WTC11 (cell line): Measurements from ENCODE around the gene ZSWIM3. TPM values are rescaled to one million over a fixed set of nuclear protein-coding genes. Genes with fewer than 3 reads are reported as not detected.

Source experiments
- ATAC-seq: fragments of 200-7000 bp; cut with Tn5 transposase; 2 replicates; pipeline ENCODE4 v1.10.0; 2021; ENCODE audit warnings: mild to moderate bottlenecking, moderate library complexity
- CTCF ChIA-PET: fragments of 300-600 bp; sonication (Branson Sonifier 250); formaldehyde crosslinking; loops from one replicate; lab custom pipeline; 2021; ENCODE audit warnings: antibody characterized with exemption; lab: Charles Lee
- POLR2A ChIA-PET: fragments of 350-600 bp; sonication (Branson Sonifier 250); formaldehyde crosslinking; loops from one replicate; lab custom pipeline; 2021; ENCODE audit warnings: antibody characterized with exemption; lab: Charles Lee
- DNase-seq: peaks from one replicate; pipeline ENCODE4 v3.0.0; 2021; ENCODE audit warnings: low spot score
- H3K27ac Mint-ChIP-seq: 2 replicates; pipeline ENCODE4 v1.8.0; 2021; ENCODE audit warnings: mixed read lengths
- H3K27me3 Mint-ChIP-seq: 2 replicates; pipeline ENCODE4 v1.8.0; 2021; ENCODE audit warnings: low read depth, mild to moderate bottlenecking, moderate library complexity, mixed read lengths
- H3K36me3 Mint-ChIP-seq: 2 replicates; pipeline ENCODE4 v1.8.0; 2021; ENCODE audit warnings: mixed read lengths
- H3K4me1 Mint-ChIP-seq: 2 replicates; pipeline ENCODE4 v1.8.0; 2022; ENCODE audit warnings: mixed read lengths
- H3K4me3 Mint-ChIP-seq: 2 replicates; pipeline ENCODE4 v1.8.0; 2021; ENCODE audit warnings: mild to moderate bottlenecking, moderate library complexity, mixed read lengths
- H3K9me3 Mint-ChIP-seq: 2 replicates; pipeline ENCODE4 v1.8.0; 2021; ENCODE audit warnings: mixed read lengths
- E2F5 ChIP-seq: sonication (generic); formaldehyde crosslinking; IDR thresholded peaks from 2 replicates; pipeline ENCODE4 v1.8.1; 2022; ENCODE audit warnings: mild to moderate bottlenecking, moderate library complexity, missing genetic modification reagents
- ELF4 ChIP-seq: sonication (generic); formaldehyde crosslinking; IDR thresholded peaks from 2 replicates; pipeline ENCODE4 v1.8.1; 2022; ENCODE audit warnings: low read depth, mild to moderate bottlenecking, moderate library complexity, missing genetic modification reagents
- FOXJ3 ChIP-seq: sonication (generic); formaldehyde crosslinking; IDR thresholded peaks from 2 replicates; pipeline ENCODE4 v1.9.0; 2021; ENCODE audit warnings: missing genetic modification reagents, mild to moderate bottlenecking, borderline replicate concordance
- FOXK1 ChIP-seq: sonication (generic); formaldehyde crosslinking; IDR thresholded peaks from 2 replicates; pipeline ENCODE4 v1.8.0; 2022; ENCODE audit warnings: mild to moderate bottlenecking, moderate library complexity, missing genetic modification reagents
- IRF2 ChIP-seq: sonication (generic); formaldehyde crosslinking; IDR thresholded peaks from 2 replicates; pipeline ENCODE4 v1.8.0; 2022; ENCODE audit warnings: low read depth, missing genetic modification reagents, borderline replicate concordance
- JAZF1 ChIP-seq: fragments of 250-450 bp; sonication (Bioruptor Pico); IDR thresholded peaks from 2 replicates; pipeline ENCODE4 v1.9.0; 2021; ENCODE audit warnings: moderate library complexity, mild to moderate bottlenecking, inconsistent platforms
- MXD4 ChIP-seq: fragments of 250-450 bp; sonication (Bioruptor Pico); IDR thresholded peaks from 2 replicates; pipeline ENCODE4 v1.8.0; 2021; ENCODE audit warnings: mild to moderate bottlenecking, moderate library complexity, borderline replicate concordance
- NR1H2 ChIP-seq: sonication (generic); formaldehyde crosslinking; IDR thresholded peaks from 2 replicates; pipeline ENCODE4 v1.9.0; 2021; ENCODE audit warnings: mild to moderate bottlenecking, moderate library complexity, missing genetic modification reagents
- RORB ChIP-seq: fragments of 250-450 bp; sonication (Bioruptor Pico); IDR thresholded peaks from 2 replicates; pipeline ENCODE4 v1.9.0; 2021; ENCODE audit warnings: mild to moderate bottlenecking
- SOX15 ChIP-seq: fragments of 250-450 bp; sonication (Bioruptor Pico); IDR thresholded peaks from 2 replicates; pipeline ENCODE4 v1.9.0; 2021; ENCODE audit warnings: mild to moderate bottlenecking
- TCF7 ChIP-seq: sonication (generic); formaldehyde crosslinking; IDR thresholded peaks from 2 replicates; pipeline ENCODE4 v1.8.0; 2022; ENCODE audit warnings: mild to moderate bottlenecking, low read depth, missing genetic modification reagents, moderate library complexity
- TP53 ChIP-seq: sonication (generic); formaldehyde crosslinking; IDR thresholded peaks from 2 replicates; pipeline ENCODE4 v1.8.1; 2023; ENCODE audit warnings: mild to moderate bottlenecking, missing genetic modification reagents
- ZBTB43 ChIP-seq: sonication (generic); formaldehyde crosslinking; IDR thresholded peaks from 2 replicates; pipeline ENCODE4 v1.8.1; 2023; ENCODE audit warnings: mild to moderate bottlenecking, missing genetic modification reagents
- ZMAT4 ChIP-seq: fragments of 250-450 bp; sonication (Bioruptor Pico); IDR thresholded peaks from 2 replicates; pipeline ENCODE4 v1.9.0; 2021; ENCODE audit warnings: mild to moderate bottlenecking
- ZNF121 ChIP-seq: sonication (generic); formaldehyde crosslinking; IDR thresholded peaks from 2 replicates; pipeline ENCODE4 v1.8.0; 2023; ENCODE audit warnings: missing genetic modification reagents
- ZNF138 ChIP-seq: sonication (generic); formaldehyde crosslinking; conservative IDR thresholded peaks from 2 replicates; pipeline ENCODE4 v1.8.1; 2022; ENCODE audit warnings: mild to moderate bottlenecking, moderate library complexity, missing genetic modification reagents
- ZNF532 ChIP-seq: fragments of 250-450 bp; sonication (Bioruptor Pico); IDR thresholded peaks from 2 replicates; pipeline ENCODE4 v1.9.0; 2021; ENCODE audit warnings: mild to moderate bottlenecking, borderline replicate concordance
- total RNA-seq: library from RNA; stranded (reverse); gene quantifications from 3 replicates; pipeline ENCODE4 v1.2.3, GENCODE V29; 2021
- TF ChIP-seq, protein P1 (sequence below): fragments of 250-450 bp; sonication (Bioruptor Pico); IDR thresholded peaks from 2 replicates; pipeline ENCODE4 v1.8.0; 2021; ENCODE audit warnings: mild to moderate bottlenecking
- TF ChIP-seq, protein P2 (sequence below): sonication (generic); formaldehyde crosslinking; IDR thresholded peaks from 2 replicates; pipeline ENCODE4 v1.8.1; 2023; ENCODE audit warnings: mild to moderate bottlenecking, missing genetic modification reagents, moderate library complexity
- TF ChIP-seq, protein P3 (sequence below): fragments of 250-450 bp; sonication (Bioruptor Pico); IDR thresholded peaks from 2 replicates; pipeline ENCODE4 v1.9.0; 2021; ENCODE audit warnings: mild to moderate bottlenecking

Gene ZSWIM3
- total RNA-seq, 1 experiment from 2014 or later: 3.4 TPM

DNA sequence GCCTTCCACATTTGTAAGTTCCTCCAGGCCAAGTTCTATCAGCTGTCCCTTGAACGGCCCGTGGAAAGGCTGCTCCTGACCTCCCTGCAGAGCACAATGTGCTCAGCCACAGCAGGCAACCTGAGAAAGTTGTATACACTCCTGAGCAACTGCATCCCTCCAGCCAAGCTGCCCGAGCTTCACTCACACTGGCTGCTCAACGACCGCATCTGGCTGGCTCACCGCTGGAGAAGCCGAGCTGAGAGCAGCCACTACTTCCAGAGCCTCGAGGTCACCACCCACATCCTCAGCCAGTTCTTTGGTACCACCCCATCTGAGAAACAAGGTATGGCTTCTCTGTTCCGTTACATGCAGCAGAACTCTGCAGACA lies 25.7 kb downstream of the ZSWIM3 start:
- ATAC-seq: no peak
- Mint-ChIP-seq H3K36me3 (peaks cover 25% of the 10 kb centered on the region), H3K4me1 (peaks cover 13% of the 10 kb centered on the region), H3K27me3 (no peaks in the 10 kb centered on the region), H3K9me3 (no peaks in the 10 kb centered on the region), H3K4me3 (no peak overlapping the region), H3K27ac (no peak overlapping the region)
- ChIA-PET CTCF (interaction anchor here (0.6 kb wide), 1 partner anchor 396 kb away, joined by 3 read pairs; no protein-coding TSS in a partner anchor), POLR2A (interaction anchor here (0.6 kb wide), 1 partner anchor 32 kb away, joined by 3 read pairs; no protein-coding TSS in a partner anchor)
- DNase-seq: no peak
- TF ChIP-seq FOXJ3 (CRISPR knock-in tag): no peak
- TF ChIP-seq ELF4: no peak
- TF ChIP-seq NR1H2: no peak
- TF ChIP-seq ZBTB43 (CRISPR knock-in tag): no peak
- no peak for TF ChIP-seq ZNF138
- TF ChIP-seq E2F5: no peak
- no peak for TF ChIP-seq JAZF1 (CRISPR knock-in tag)
- TF ChIP-seq, protein P1, sequence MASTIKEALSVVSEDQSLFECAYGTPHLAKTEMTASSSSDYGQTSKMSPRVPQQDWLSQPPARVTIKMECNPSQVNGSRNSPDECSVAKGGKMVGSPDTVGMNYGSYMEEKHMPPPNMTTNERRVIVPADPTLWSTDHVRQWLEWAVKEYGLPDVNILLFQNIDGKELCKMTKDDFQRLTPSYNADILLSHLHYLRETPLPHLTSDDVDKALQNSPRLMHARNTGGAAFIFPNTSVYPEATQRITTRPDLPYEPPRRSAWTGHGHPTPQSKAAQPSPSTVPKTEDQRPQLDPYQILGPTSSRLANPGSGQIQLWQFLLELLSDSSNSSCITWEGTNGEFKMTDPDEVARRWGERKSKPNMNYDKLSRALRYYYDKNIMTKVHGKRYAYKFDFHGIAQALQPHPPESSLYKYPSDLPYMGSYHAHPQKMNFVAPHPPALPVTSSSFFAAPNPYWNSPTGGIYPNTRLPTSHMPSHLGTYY: no peak
- TF ChIP-seq FOXK1: no peak
- no peak for TF ChIP-seq ZMAT4 (CRISPR knock-in tag)
- TF ChIP-seq RORB (CRISPR knock-in tag): no peak
- TF ChIP-seq ZNF532: no peak
- no peak for TF ChIP-seq MXD4
- TF ChIP-seq TP53: no peak
- no peak for TF ChIP-seq ZNF121 (CRISPR knock-in tag)
- no peak for TF ChIP-seq SOX15 (CRISPR knock-in tag)
- TF ChIP-seq, protein P2, sequence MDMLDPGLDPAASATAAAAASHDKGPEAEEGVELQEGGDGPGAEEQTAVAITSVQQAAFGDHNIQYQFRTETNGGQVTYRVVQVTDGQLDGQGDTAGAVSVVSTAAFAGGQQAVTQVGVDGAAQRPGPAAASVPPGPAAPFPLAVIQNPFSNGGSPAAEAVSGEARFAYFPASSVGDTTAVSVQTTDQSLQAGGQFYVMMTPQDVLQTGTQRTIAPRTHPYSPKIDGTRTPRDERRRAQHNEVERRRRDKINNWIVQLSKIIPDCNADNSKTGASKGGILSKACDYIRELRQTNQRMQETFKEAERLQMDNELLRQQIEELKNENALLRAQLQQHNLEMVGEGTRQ (CRISPR knock-in tag): no peak
- TF ChIP-seq, protein P3, sequence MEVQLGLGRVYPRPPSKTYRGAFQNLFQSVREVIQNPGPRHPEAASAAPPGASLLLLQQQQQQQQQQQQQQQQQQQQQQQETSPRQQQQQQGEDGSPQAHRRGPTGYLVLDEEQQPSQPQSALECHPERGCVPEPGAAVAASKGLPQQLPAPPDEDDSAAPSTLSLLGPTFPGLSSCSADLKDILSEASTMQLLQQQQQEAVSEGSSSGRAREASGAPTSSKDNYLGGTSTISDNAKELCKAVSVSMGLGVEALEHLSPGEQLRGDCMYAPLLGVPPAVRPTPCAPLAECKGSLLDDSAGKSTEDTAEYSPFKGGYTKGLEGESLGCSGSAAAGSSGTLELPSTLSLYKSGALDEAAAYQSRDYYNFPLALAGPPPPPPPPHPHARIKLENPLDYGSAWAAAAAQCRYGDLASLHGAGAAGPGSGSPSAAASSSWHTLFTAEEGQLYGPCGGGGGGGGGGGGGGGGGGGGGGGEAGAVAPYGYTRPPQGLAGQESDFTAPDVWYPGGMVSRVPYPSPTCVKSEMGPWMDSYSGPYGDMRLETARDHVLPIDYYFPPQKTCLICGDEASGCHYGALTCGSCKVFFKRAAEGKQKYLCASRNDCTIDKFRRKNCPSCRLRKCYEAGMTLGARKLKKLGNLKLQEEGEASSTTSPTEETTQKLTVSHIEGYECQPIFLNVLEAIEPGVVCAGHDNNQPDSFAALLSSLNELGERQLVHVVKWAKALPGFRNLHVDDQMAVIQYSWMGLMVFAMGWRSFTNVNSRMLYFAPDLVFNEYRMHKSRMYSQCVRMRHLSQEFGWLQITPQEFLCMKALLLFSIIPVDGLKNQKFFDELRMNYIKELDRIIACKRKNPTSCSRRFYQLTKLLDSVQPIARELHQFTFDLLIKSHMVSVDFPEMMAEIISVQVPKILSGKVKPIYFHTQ (CRISPR knock-in tag): no peak
- no peak for TF ChIP-seq IRF2 (CRISPR knock-in tag)
- TF ChIP-seq TCF7: no peak
